Thoracic aorta (tissue), 2 donors: ENCODE measurements around the gene HSD17B12. TPM values are rescaled to one million over a fixed set of nuclear protein-coding genes. Genes with fewer than 3 reads are reported as not detected.
A peak's percentile ranks its signal among the peaks of the same experiment; 100 is the strongest.
"Not testable (repeated sequence)": the region's sequence is repeated elsewhere in the genome, so short reads cannot be mapped to it uniquely, and the experiment has no call there.

Experiments used
- ATAC-seq: fragments of 150-250 bp; one replicate; pipeline ENCODE4 v1.8.0; 2017; ENCODE audit warnings: low read depth; ENCODE audit not compliant: insufficient number of reproducible peaks, low FRiP score
- DNase-seq: peaks from one replicate; pipeline ENCODE4 v3.0.0-alpha.2; 2020; ENCODE audit warnings: low spot score
- H3K27ac ChIP-seq, 2 donors: fragments of 200-600 bp; sonication (generic); 1 replicate in 1 of 2; 2 replicates in 1 of 2; pipeline ENCODE4 v1.5.1; 2016; ENCODE audit warnings: mild to moderate bottlenecking in 2 of 2, moderate library complexity in 2 of 2
- H3K27me3 ChIP-seq: fragments of 200-600 bp; sonication (generic); replicated peaks from 2 replicates; pipeline ENCODE4 v1.6.0; 2016; ENCODE audit warnings: mild to moderate bottlenecking; ENCODE audit not compliant: insufficient read depth
- H3K36me3 ChIP-seq: fragments of 200-600 bp; sonication (generic); one replicate; pipeline ENCODE4 v1.5.1; 2016
- H3K4me1 ChIP-seq, 2 donors: fragments of 200-600 bp; sonication (generic); 1 replicate in 1 of 2; 2 replicates in 1 of 2; pipeline versions ENCODE4 v1.5.1 to v1.6.0; 2016; ENCODE audit warnings: low read depth in 2 of 2, mild to moderate bottlenecking in 1 of 2; ENCODE audit not compliant: control insufficient read depth in 1 of 2
- H3K4me3 ChIP-seq: fragments of 200-600 bp; sonication (generic); 2 replicates; pipeline ENCODE4 v1.5.1; 2016; ENCODE audit warnings: mild to moderate bottlenecking
- H3K9me3 ChIP-seq: fragments of 200-600 bp; sonication (generic); 2 replicates; pipeline ENCODE4 v1.5.1; 2016
- total RNA-seq, 2 donors: library from RNA; depleted of rRNA; stranded (reverse); fragments of >200 nt; gene quantifications; one replicate each; pipeline versions ENCODE4 v1.1.0 to v1.2.3, GENCODE V29; 2016
- TF ChIP-seq, protein P1 (sequence below): fragments of 200-600 bp; sonication (generic); IDR thresholded peaks from one replicate; pipeline ENCODE4 v1.5.1; 2019; ENCODE audit warnings: antibody characterized with exemption

HSD17B12 gene
- total RNA-seq, 2 donors from 2014 or later, result 91.7 to 97.4 TPM

DNA sequence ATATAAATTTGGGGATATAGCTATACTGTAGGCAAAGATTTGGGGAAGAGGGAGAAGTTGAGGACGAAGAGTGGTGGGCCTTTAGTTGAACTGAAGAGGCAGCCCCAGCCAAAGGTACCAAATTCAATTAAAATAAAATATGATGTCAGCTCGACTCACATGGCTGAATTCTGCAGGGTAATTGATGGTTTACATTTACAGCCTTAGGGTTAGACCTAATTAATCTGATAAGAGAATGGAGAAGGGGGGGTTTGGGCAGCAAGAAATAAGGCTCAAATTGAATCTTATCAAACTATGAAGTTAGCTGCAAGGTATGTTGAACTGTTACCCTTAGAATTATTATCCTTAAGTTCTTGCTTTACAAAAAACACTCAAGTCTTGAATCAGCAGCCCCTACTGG, 3.6 kb upstream of the HSD17B12 start:
- Histone ChIP-seq H3K4me3 (no peak overlapping the region), H3K27ac (no peak overlapping the region), H3K4me1 (peaks cover 6 to 8% of the 10 kb centered on the region in 2 donors), H3K36me3 (no peaks in the 10 kb centered on the region), H3K9me3 (no peaks in the 10 kb centered on the region), H3K27me3 (no peaks in the 10 kb centered on the region)
- TF ChIP-seq, protein P1, sequence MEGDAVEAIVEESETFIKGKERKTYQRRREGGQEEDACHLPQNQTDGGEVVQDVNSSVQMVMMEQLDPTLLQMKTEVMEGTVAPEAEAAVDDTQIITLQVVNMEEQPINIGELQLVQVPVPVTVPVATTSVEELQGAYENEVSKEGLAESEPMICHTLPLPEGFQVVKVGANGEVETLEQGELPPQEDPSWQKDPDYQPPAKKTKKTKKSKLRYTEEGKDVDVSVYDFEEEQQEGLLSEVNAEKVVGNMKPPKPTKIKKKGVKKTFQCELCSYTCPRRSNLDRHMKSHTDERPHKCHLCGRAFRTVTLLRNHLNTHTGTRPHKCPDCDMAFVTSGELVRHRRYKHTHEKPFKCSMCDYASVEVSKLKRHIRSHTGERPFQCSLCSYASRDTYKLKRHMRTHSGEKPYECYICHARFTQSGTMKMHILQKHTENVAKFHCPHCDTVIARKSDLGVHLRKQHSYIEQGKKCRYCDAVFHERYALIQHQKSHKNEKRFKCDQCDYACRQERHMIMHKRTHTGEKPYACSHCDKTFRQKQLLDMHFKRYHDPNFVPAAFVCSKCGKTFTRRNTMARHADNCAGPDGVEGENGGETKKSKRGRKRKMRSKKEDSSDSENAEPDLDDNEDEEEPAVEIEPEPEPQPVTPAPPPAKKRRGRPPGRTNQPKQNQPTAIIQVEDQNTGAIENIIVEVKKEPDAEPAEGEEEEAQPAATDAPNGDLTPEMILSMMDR, result no peak
- ATAC-seq, result no peak
- no peak for DNase-seq

DNA sequence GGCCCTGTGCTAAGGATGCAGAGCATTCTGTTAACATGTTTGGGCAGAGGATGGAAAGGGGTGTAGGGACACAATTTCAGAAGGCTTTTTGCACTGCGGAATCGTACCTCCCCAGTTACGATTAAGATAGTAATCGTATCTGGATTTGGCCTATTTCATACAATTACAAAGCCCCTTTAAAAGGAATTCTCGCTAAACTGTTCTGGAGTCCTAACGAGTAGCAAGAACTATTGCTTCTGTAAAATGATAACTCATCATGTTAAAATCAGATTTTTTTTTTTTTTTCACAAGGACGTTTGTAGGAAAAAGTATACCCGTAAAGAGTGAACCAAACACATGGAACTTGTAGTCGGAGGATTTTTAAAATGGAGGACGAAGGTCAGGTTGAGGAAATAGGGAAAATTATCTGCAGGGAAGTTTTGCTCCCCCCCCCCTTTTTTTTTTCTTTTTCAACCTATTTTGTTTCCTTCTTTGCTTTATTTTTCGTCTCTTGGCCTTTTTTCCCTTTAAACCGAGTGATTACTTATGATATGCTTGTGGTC, 934 bp downstream of the HSD17B12 start:
- no peaks in the 10 kb centered on the region for H3K9me3 ChIP-seq
- DNase-seq, result no peak
- TF ChIP-seq, protein P1, result no peak
- no peaks in the 10 kb centered on the region for H3K27me3 ChIP-seq
- H3K4me3 ChIP-seq, result peak overlapping the region; percentile 92
- H3K36me3 ChIP-seq, result no peaks in the 10 kb centered on the region
- peak overlapping the region; percentile 92 to 96 for H3K27ac ChIP-seq
- peaks cover 19 to 27% of the 10 kb centered on the region in 2 donors for H3K4me1 ChIP-seq
- no peak for ATAC-seq

- not testable (repeated sequence) for ATAC-seq, H3K27me3 ChIP-seq, H3K9me3 ChIP-seq, DNase-seq, H3K36me3 ChIP-seq
- peak overlapping the region in 1 of 2 donors; percentile 92 for H3K27ac ChIP-seq
- H3K4me3 ChIP-seq, result peak overlapping the region; percentile 92
- H3K4me1 ChIP-seq, result peaks cover 25 to 33% of the 10 kb centered on the region in 2 donors
Measured at GRCh38 chr11:43682081-43682480, 1.5 kb downstream of the HSD17B12 start.

- Histone ChIP-seq H3K27me3 (no peaks in the 10 kb centered on the region), H3K9me3 (no peaks in the 10 kb centered on the region), H3K4me3 (no peak overlapping the region), H3K36me3 (no peaks in the 10 kb centered on the region), H3K27ac (no peak overlapping the region), H3K4me1 (peaks cover 36 to 45% of the 10 kb centered on the region in 2 donors)
- DNase-seq (no peak), ATAC-seq (no peak)
- TF ChIP-seq, protein P1, result no peak
Measured at GRCh38 chr11:43685440-43685839, 4.9 kb downstream of the HSD17B12 start.

DNA sequence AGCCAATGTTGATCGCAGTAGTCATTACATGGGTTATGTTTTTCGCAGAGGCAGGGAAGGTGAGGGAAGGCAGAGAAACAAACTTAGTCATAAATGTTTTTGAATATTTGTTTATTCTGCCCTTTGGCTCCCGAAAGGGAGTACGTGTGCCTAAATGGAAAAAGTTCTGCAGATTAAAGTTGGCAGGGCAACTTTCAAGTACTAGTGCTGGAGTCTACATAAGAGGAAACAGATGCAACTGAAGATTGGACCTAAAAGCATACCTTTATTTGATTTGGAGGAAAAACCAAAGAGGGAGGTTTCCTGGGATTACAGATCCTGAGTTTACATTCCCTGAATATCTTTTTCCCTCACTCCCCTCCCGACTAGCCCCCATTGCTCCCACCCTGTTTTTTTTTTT, 5.7 kb downstream of the HSD17B12 start:
- peak; percentile 26 for ATAC-seq
- Histone ChIP-seq H3K9me3 (no peaks in the 10 kb centered on the region), H3K36me3 (no peaks in the 10 kb centered on the region), H3K27ac (peak overlapping the region; percentile 1 to 76), H3K4me1 (peaks cover 36 to 45% of the 10 kb centered on the region in 2 donors), H3K27me3 (no peaks in the 10 kb centered on the region), H3K4me3 (no peak overlapping the region)
- TF ChIP-seq, protein P1, result no peak
- DNase-seq, result no peak
